Liver (tissue), 9 donors: Measurements from ENCODE around the gene CEMP1. TPM values are rescaled to one million over a fixed set of nuclear protein-coding genes. Genes with fewer than 3 reads are reported as not detected.

ENCODE experiments used
- DNase-seq: peaks from one replicate; pipeline ENCODE4 v3.0.0-alpha.2; 2017; ENCODE audit warnings: low spot score
- H3K27ac ChIP-seq, 2 donors: one replicate each; pipeline ENCODE4 v1.7.0; 2013; ENCODE audit warnings: inconsistent platforms in 2 of 2, low read length in 2 of 2, control low read depth in 1 of 2, low read depth in 1 of 2, mild to moderate bottlenecking in 1 of 2
- H3K27me3 ChIP-seq, 4 donors: one replicate each; pipeline versions ENCODE4 v1.6.1 to v1.7.0; 2013; ENCODE audit warnings: low read length in 3 of 4, inconsistent platforms in 1 of 4, mild to moderate bottlenecking in 1 of 4, moderate library complexity in 1 of 4; ENCODE audit not compliant: control insufficient read depth in 4 of 4, insufficient read depth in 4 of 4
- H3K36me3 ChIP-seq, 4 donors: one replicate each; pipeline versions ENCODE4 v1.6.1 to v1.7.0; 2013; ENCODE audit warnings: low read length in 3 of 4, mild to moderate bottlenecking in 3 of 4, low read depth in 1 of 4, moderate library complexity in 1 of 4; ENCODE audit not compliant: control insufficient read depth in 4 of 4, insufficient read depth in 3 of 4
- H3K4me1 ChIP-seq, 4 donors: one replicate each; pipeline versions ENCODE4 v1.6.1 to v1.7.0; 2013; ENCODE audit warnings: low read length in 3 of 4, mild to moderate bottlenecking in 3 of 4, moderate library complexity in 1 of 4; ENCODE audit not compliant: control insufficient read depth in 4 of 4, insufficient read depth in 4 of 4
- H3K4me3 ChIP-seq, 3 donors: one replicate each; pipeline versions ENCODE4 v1.6.1 to v1.7.0; 2013; ENCODE audit warnings: low read length in 3 of 3, control low read depth in 1 of 3, low read depth in 1 of 3, mild to moderate bottlenecking in 1 of 3
- H3K9ac ChIP-seq, 2 donors: one replicate each; pipeline ENCODE4 v1.7.0; 2013; ENCODE audit warnings: low read length in 2 of 2, mild to moderate bottlenecking in 2 of 2, moderate library complexity in 2 of 2, control low read depth in 1 of 2, low read depth in 1 of 2
- H3K9me3 ChIP-seq, 4 donors: one replicate each; pipeline versions ENCODE4 v1.6.1 to v1.7.0; 2013; ENCODE audit warnings: low read length in 3 of 4; ENCODE audit not compliant: control insufficient read depth in 4 of 4
- ATF3 ChIP-seq: IDR thresholded peaks from 2 replicates; pipeline ENCODE4 v1.6.1; 2016; ENCODE audit warnings: antibody characterized with exemption
- EGR1 ChIP-seq, 2 donors: IDR thresholded peaks; 2 replicates each; pipeline ENCODE4 v1.6.1; 2016 to 2018; ENCODE audit warnings: antibody characterized with exemption in 2 of 2, low read depth in 2 of 2
- FOXA1 ChIP-seq: IDR thresholded peaks from 2 replicates; pipeline ENCODE4 v1.6.1; 2016; ENCODE audit warnings: antibody characterized with exemption
- FOXA2 ChIP-seq: IDR thresholded peaks from 2 replicates; pipeline ENCODE4 v1.6.1; 2016; ENCODE audit warnings: antibody characterized with exemption
- GABPA ChIP-seq, 2 donors: IDR thresholded peaks in 1 of 2; conservative IDR thresholded peaks in 1 of 2; 2 replicates each; pipeline ENCODE4 v1.6.1; 2016; ENCODE audit warnings: antibody characterized with exemption in 2 of 2, mild to moderate bottlenecking in 1 of 2, moderate library complexity in 1 of 2
- HNF4A ChIP-seq, 2 donors: conservative IDR thresholded peaks; 2 replicates each; pipeline ENCODE4 v1.6.1; 2016; ENCODE audit warnings: antibody characterized with exemption in 2 of 2, mild to moderate bottlenecking in 2 of 2
- HNF4G ChIP-seq: IDR thresholded peaks from 2 replicates; pipeline ENCODE4 v1.6.1; 2016; ENCODE audit warnings: antibody characterized with exemption
- JUND ChIP-seq, 2 donors: IDR thresholded peaks; 2 replicates each; pipeline ENCODE4 v1.6.1; 2016; ENCODE audit warnings: antibody characterized with exemption in 2 of 2
- MAX ChIP-seq: IDR thresholded peaks from 2 replicates; pipeline ENCODE4 v1.6.1; 2016; ENCODE audit warnings: antibody characterized with exemption
- NR2F2 ChIP-seq: IDR thresholded peaks from 2 replicates; pipeline ENCODE4 v1.6.1; 2016; ENCODE audit warnings: antibody characterized with exemption
- RAD21 ChIP-seq, 2 donors: IDR thresholded peaks; 2 replicates each; pipeline ENCODE4 v1.6.1; 2016; ENCODE audit warnings: antibody characterized with exemption in 2 of 2, mild to moderate bottlenecking in 2 of 2
- RXRA ChIP-seq, 2 donors: IDR thresholded peaks; 2 replicates each; pipeline ENCODE4 v1.6.1; 2017 to 2018; ENCODE audit warnings: antibody characterized with exemption in 2 of 2, mild to moderate bottlenecking in 1 of 2
- SP1 ChIP-seq: IDR thresholded peaks from 2 replicates; pipeline ENCODE4 v1.6.1; 2018; ENCODE audit warnings: antibody characterized with exemption, mild to moderate bottlenecking
- TAF1 ChIP-seq: conservative IDR thresholded peaks from 2 replicates; pipeline ENCODE4 v1.6.1; 2016; ENCODE audit warnings: antibody characterized with exemption, mild to moderate bottlenecking
- YY1 ChIP-seq: IDR thresholded peaks from 2 replicates; pipeline ENCODE4 v1.6.1; 2016; ENCODE audit warnings: antibody characterized with exemption, mild to moderate bottlenecking
- WGBS: extraction: QIAGEN DNeasy Blood & Tissue Kit; methylation state at CpG from one replicate; pipeline ENCODE4 v1.1.7; 2013; 5-methylcytosine and 5-hydroxymethylcytosine counted together
- polyA plus RNA-seq, 2 donors: library from polyadenylated mRNA; stranded (reverse) in 1 of 2; unstranded in 1 of 2; fragments of 200-250 nt in 1 of 2; fragments of >200 nt in 1 of 2; fragmentation: Nextera tagmentation in 1 of 2; extraction: Ambion mirVana in 1 of 2; gene quantifications; one replicate each; pipeline versions ENCODE4 v1.2.1 to v1.2.3, GENCODE V29; 2013 to 2015
- total RNA-seq, 2 donors: library from RNA; depleted of rRNA; stranded (reverse); fragments of >200 nt; gene quantifications; one replicate each; pipeline ENCODE4 v1.2.3, GENCODE V29; 2014
- TF ChIP-seq, protein P1 (sequence below): fragments of 150-350 bp; IDR thresholded peaks from 2 replicates; pipeline ENCODE4 v1.5.1; 2017; ENCODE audit warnings: improper control_type of control experiment, low read depth, low read length; ENCODE audit not compliant: missing input control
- TF ChIP-seq, protein P2 (sequence below): IDR thresholded peaks from 2 replicates; pipeline ENCODE4 v1.6.1; 2016; ENCODE audit warnings: antibody characterized with exemption, mild to moderate bottlenecking
- TF ChIP-seq, protein P3 (sequence below): IDR thresholded peaks from 2 replicates; pipeline ENCODE4 v1.6.1; 2016; ENCODE audit warnings: antibody characterized with exemption
- donor health status: healthy.
- donor health status: healthy.
- donor health status: healthy.
- donor health status: healthy.
- donor health status: healthy.

The CEMP1 gene
- total and polyA plus RNA-seq, 4 donors = 0.06 to 1.6 (median 0.20) TPM

DNA sequence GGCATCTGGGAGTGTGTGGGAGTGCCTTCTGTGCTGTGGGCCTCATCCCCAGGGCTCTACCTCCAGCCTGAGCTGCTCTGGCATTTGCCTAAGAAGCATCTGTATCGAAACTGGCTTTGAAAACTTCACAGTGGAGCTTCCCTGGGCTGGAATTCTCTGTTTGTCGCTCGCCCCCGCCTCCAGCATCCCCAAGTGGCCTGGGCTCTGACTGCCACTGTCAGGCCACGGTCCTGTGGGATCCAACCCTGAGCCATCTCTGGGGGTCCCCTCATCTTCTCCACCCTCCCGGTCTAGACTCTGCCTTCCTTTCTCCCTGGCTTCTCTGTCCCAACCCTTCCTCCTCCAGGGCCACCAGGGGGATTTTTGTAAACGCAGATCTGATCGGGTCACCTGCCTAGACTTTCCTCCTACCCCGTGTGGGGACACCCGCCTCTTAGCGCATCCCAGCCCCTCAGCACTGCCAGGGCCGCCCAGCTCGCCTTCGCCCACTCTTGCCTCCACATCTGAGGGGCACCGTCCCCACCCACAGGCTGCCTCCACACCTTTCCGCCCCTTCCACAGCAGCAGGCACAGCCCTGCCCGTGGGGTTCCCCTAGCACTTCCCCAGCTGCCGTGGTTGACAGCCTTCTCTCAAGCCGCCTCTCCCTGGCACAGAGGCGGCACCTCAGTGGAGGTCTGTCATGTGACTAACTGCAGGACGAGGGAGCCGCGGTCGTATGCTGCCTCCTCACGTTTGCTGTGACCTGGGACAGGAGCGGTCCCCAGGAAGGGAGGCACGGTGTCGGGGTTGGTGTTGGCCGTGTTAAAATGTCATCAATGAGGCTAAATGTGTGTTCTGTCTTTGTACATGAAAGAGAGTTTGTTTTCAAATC, 44.3 kb downstream of the CEMP1 start:
- TF ChIP-seq RAD21 (IDR thresholded peaks at IDR 0.05) = peak; percentile 55 to 60
- no peak for TF ChIP-seq FOXA2

GRCh38 chr16:2485811-2486507, 45.2 kb downstream of the CEMP1 start:
- H3K27me3 ChIP-seq = no peaks in the 10 kb centered on the region
- H3K4me3 ChIP-seq = no peak overlapping the region
- H3K27ac ChIP-seq = no peak overlapping the region
- H3K9me3 ChIP-seq = no peaks in the 10 kb centered on the region
- TF ChIP-seq FOXA2 (no peak), JUND (IDR thresholded peaks at IDR 0.05) (no peak), GABPA (IDR thresholded peaks at IDR 0.05 in 1 of 2, conservative IDR thresholded peaks at IDR 0.05 in 1 of 2) (no peak), FOXA1 (no peak), SP1 (no peak), HNF4A (conservative IDR thresholded peaks at IDR 0.05) (no peak), YY1 (no peak), HNF4G (no peak), NR2F2 (no peak), EGR1 (IDR thresholded peaks at IDR 0.05; ENCODE audit: low read depth in 2 of 2) (no peak), TAF1 (no peak), ATF3 (no peak), RAD21 (IDR thresholded peaks at IDR 0.05) (no peak), MAX (no peak), RXRA (IDR thresholded peaks at IDR 0.05) (no peak)
- TF ChIP-seq, protein P1, sequence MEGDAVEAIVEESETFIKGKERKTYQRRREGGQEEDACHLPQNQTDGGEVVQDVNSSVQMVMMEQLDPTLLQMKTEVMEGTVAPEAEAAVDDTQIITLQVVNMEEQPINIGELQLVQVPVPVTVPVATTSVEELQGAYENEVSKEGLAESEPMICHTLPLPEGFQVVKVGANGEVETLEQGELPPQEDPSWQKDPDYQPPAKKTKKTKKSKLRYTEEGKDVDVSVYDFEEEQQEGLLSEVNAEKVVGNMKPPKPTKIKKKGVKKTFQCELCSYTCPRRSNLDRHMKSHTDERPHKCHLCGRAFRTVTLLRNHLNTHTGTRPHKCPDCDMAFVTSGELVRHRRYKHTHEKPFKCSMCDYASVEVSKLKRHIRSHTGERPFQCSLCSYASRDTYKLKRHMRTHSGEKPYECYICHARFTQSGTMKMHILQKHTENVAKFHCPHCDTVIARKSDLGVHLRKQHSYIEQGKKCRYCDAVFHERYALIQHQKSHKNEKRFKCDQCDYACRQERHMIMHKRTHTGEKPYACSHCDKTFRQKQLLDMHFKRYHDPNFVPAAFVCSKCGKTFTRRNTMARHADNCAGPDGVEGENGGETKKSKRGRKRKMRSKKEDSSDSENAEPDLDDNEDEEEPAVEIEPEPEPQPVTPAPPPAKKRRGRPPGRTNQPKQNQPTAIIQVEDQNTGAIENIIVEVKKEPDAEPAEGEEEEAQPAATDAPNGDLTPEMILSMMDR = no peak
- TF ChIP-seq, protein P2, sequence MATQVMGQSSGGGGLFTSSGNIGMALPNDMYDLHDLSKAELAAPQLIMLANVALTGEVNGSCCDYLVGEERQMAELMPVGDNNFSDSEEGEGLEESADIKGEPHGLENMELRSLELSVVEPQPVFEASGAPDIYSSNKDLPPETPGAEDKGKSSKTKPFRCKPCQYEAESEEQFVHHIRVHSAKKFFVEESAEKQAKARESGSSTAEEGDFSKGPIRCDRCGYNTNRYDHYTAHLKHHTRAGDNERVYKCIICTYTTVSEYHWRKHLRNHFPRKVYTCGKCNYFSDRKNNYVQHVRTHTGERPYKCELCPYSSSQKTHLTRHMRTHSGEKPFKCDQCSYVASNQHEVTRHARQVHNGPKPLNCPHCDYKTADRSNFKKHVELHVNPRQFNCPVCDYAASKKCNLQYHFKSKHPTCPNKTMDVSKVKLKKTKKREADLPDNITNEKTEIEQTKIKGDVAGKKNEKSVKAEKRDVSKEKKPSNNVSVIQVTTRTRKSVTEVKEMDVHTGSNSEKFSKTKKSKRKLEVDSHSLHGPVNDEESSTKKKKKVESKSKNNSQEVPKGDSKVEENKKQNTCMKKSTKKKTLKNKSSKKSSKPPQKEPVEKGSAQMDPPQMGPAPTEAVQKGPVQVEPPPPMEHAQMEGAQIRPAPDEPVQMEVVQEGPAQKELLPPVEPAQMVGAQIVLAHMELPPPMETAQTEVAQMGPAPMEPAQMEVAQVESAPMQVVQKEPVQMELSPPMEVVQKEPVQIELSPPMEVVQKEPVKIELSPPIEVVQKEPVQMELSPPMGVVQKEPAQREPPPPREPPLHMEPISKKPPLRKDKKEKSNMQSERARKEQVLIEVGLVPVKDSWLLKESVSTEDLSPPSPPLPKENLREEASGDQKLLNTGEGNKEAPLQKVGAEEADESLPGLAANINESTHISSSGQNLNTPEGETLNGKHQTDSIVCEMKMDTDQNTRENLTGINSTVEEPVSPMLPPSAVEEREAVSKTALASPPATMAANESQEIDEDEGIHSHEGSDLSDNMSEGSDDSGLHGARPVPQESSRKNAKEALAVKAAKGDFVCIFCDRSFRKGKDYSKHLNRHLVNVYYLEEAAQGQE = no peak
- TF ChIP-seq, protein P3, sequence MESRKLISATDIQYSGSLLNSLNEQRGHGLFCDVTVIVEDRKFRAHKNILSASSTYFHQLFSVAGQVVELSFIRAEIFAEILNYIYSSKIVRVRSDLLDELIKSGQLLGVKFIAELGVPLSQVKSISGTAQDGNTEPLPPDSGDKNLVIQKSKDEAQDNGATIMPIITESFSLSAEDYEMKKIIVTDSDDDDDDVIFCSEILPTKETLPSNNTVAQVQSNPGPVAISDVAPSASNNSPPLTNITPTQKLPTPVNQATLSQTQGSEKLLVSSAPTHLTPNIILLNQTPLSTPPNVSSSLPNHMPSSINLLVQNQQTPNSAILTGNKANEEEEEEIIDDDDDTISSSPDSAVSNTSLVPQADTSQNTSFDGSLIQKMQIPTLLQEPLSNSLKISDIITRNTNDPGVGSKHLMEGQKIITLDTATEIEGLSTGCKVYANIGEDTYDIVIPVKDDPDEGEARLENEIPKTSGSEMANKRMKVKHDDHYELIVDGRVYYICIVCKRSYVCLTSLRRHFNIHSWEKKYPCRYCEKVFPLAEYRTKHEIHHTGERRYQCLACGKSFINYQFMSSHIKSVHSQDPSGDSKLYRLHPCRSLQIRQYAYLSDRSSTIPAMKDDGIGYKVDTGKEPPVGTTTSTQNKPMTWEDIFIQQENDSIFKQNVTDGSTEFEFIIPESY = no peak
- peaks cover 0 to 4% (median under 1%) of the 10 kb centered on the region in 4 donors for H3K36me3 ChIP-seq
- no peak for DNase-seq
- WGBS = 87% methylated on average over 33 of the region's 33 CpGs
- no peak overlapping the region for H3K9ac ChIP-seq
- H3K4me1 ChIP-seq = peaks cover 21 to 47% (median 30%) of the 10 kb centered on the region in 4 donors

More for the DNA sequence above, 44.3 kb downstream of the CEMP1 start:
- H3K9me3 ChIP-seq = no peaks in the 10 kb centered on the region
- DNase-seq = no peak
- peaks cover 21 to 44% (median 28%) of the 10 kb centered on the region in 4 donors for H3K4me1 ChIP-seq
- 69% methylated on average over 29 of the region's 29 CpGs for WGBS
- H3K27me3 ChIP-seq = no peaks in the 10 kb centered on the region
- H3K4me3 ChIP-seq = no peak overlapping the region
- no peak overlapping the region for H3K9ac ChIP-seq
- H3K27ac ChIP-seq = no peak overlapping the region
- peaks cover 0 to 4% (median under 1%) of the 10 kb centered on the region in 4 donors for H3K36me3 ChIP-seq
